ENCODE results near the gene EIF2A. TPM values are rescaled to one million over a fixed set of nuclear protein-coding genes. Genes with fewer than 3 reads are reported as not detected.

Gene EIF2A
- total RNA-seq, 2 donors from 2014 or later = 71.9 to 141 TPM

- Histone ChIP-seq H3K27ac (peak overlapping the region; percentile 95 to 98), H3K4me1 (replicated peaks) (peaks cover 4% of the 10 kb centered on the region), H3K27me3 (replicated peaks; ENCODE audit: insufficient read depth) (no peaks in the 10 kb centered on the region), H3K36me3 (no peaks in the 10 kb centered on the region), H3K9me3 (no peaks in the 10 kb centered on the region), H3K4me3 (peak overlapping the region; percentile 84 to 91)
- peak; percentile 17 for TF ChIP-seq POLR2A (IDR thresholded peaks at IDR 0.05)
- TF ChIP-seq CTCF (IDR thresholded peaks at IDR 0.05) = peak in 1 of 4 experiments; percentile 17
- peak; percentile 14 for TF ChIP-seq POLR2AphosphoS5 (IDR thresholded peaks at IDR 0.05)
- DNase-seq (ENCODE audit: low spot score) = peak; percentile 19
- WGBS = under 1% methylated on average over 54 of the region's 54 CpGs
- intact Hi-C loops (cut with DNase I) = loop anchor here (2.0 to 5.0 kb wide), 4 partner anchors 57 to 217 kb away; partner anchors contain the start of genes ERICH6, SELENOT and SIAH2
These were observed 965 bp upstream of the EIF2A start for GRCh38 chr3:150545419-150546225.

GRCh38 chr3:150547045-150547741 is 606 bp downstream of the EIF2A start:
- Histone ChIP-seq H3K9me3 (no peaks in the 10 kb centered on the region), H3K27me3 (replicated peaks; ENCODE audit: insufficient read depth) (no peaks in the 10 kb centered on the region), H3K27ac (peak overlapping the region; percentile 95 to 98), H3K4me3 (peak overlapping the region; percentile 84 to 91), H3K4me1 (replicated peaks) (peaks cover 4% of the 10 kb centered on the region), H3K36me3 (peaks cover 0 to 1% of the 10 kb centered on the region in 2 donors)
- DNase-seq (ENCODE audit: low spot score) = no peak
- 18% methylated on average over 7 of the region's 7 CpGs for WGBS
- TF ChIP-seq CTCF (IDR thresholded peaks at IDR 0.05) (no peak), POLR2A (IDR thresholded peaks at IDR 0.05) (no peak), POLR2AphosphoS5 (IDR thresholded peaks at IDR 0.05) (no peak)
- intact Hi-C loops (cut with DNase I) = loop anchor here (5.0 kb wide), 3 partner anchors 55 to 215 kb away; partner anchors contain the start of genes ERICH6, SELENOT and SIAH2

DNA sequence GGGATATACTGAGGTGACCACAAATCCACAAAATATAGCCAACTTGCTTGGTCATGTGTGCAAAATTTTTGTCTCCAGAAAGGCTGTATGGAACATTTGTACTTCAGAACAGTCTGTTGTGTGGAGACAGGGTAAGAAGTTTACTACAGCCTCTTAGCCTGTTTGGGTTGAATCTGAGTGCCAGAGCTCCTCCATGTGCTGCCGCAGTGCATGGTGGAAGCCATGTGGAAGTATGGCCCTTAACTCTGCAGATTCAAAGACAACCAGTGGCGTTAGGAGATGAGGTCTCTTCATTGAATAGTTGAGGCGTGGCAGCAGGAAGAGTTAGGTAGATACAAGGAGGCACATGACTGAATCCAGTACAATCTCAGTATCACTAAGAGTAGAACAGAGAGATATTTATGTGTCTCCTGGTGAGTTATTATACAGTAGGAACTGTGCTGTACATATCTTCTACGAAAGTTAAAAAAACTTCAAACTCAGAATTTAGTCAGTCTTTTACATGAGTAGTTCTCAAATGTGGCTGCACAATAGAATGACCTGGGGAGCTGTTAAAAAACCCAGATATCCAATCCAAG is 9.4 kb downstream of the EIF2A start:
- 93% methylated on average over 4 of the region's 4 CpGs for WGBS
- DNase-seq (ENCODE audit: low spot score) = no peak
- H3K9me3 ChIP-seq = no peaks in the 10 kb centered on the region
- TF ChIP-seq CTCF (IDR thresholded peaks at IDR 0.05) (no peak), POLR2AphosphoS5 (IDR thresholded peaks at IDR 0.05) (no peak), POLR2A (IDR thresholded peaks at IDR 0.05) (no peak)
- no peak overlapping the region for H3K27ac ChIP-seq
- no peaks in the 10 kb centered on the region for H3K4me1 ChIP-seq (replicated peaks)
- intact Hi-C loops (cut with DNase I) = no loop called here
- no peaks in the 10 kb centered on the region for H3K27me3 ChIP-seq (replicated peaks; ENCODE audit: insufficient read depth)
- no peak overlapping the region for H3K4me3 ChIP-seq
- peaks cover 0 to 11% of the 10 kb centered on the region in 2 donors for H3K36me3 ChIP-seq

DNA sequence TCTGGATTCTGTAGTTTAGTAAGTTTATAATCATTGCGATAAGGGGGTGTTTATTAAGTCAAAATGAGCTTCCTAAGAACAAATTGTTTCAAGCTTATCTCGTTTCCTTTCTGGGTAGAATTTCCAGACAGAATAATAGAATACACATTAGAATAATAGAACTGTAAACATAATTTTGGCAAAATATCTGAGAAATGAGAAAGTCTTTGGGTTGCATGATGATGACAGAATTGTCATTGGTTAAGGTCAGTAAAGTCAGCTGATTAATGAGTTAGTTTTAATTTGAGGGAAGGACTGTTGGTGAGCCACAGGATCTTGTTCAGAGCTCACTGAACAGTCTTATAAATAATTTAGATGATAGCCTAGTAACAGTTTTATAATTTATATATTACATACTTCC is 10.2 kb downstream of the EIF2A start:
- no peaks in the 10 kb centered on the region for H3K27me3 ChIP-seq (replicated peaks; ENCODE audit: insufficient read depth)
- intact Hi-C loops (cut with DNase I) = no loop called here
- no peaks in the 10 kb centered on the region for H3K9me3 ChIP-seq
- H3K4me1 ChIP-seq (replicated peaks) = no peaks in the 10 kb centered on the region
- H3K4me3 ChIP-seq = no peak overlapping the region
- no peak for TF ChIP-seq POLR2A (IDR thresholded peaks at IDR 0.05)
- TF ChIP-seq POLR2AphosphoS5 (IDR thresholded peaks at IDR 0.05) = no peak
- no peak for TF ChIP-seq CTCF (IDR thresholded peaks at IDR 0.05)
- no peak for DNase-seq (ENCODE audit: low spot score)
- no peak overlapping the region for H3K27ac ChIP-seq
- 80% methylated on average over 2 of the region's 2 CpGs for WGBS
- H3K36me3 ChIP-seq = peaks cover 0 to 11% of the 10 kb centered on the region in 2 donors
